BJ (cell line): ENCODE results near the gene AMN. TPM values are rescaled to one million over a fixed set of nuclear protein-coding genes. Genes with fewer than 3 reads are reported as not detected.

Experiments used
- CTCF ChIA-PET: fragments of 350-600 bp; formaldehyde crosslinking; extraction: SDS; loops from one replicate; lab custom pipeline; 2021; ENCODE audit warnings: antibody characterized with exemption, inconsistent platforms; lab: Yijun Ruan, JAX
- POLR2A ChIA-PET: fragments of 300-600 bp; sonication (Branson Sonifier 250); formaldehyde crosslinking; extraction: SDS; loops from one replicate; lab custom pipeline; 2021; ENCODE audit warnings: antibody characterized with exemption; lab: Charles Lee
- DNase-seq: peaks from one replicate; pipeline ENCODE4 v3.0.0-alpha.2; 2011; ENCODE audit warnings: low read depth
- H3K27me3 ChIP-seq: 2 replicates; pipeline ENCODE4 v1.6.0; 2011; ENCODE audit warnings: low read length; ENCODE audit not compliant: control insufficient read depth, insufficient read depth
- H3K36me3 ChIP-seq: 2 replicates; pipeline ENCODE4 v1.5.1; 2011; ENCODE audit warnings: low read length; ENCODE audit not compliant: control insufficient read depth, insufficient read depth
- H3K4me3 ChIP-seq: 2 replicates; pipeline ENCODE4 v1.5.1; 2011; ENCODE audit warnings: low read depth, mild to moderate bottlenecking, control low read depth, low read length
- CTCF ChIP-seq: IDR thresholded peaks from 2 replicates; pipeline ENCODE4 v1.5.1; 2011; ENCODE audit warnings: low read depth, mild to moderate bottlenecking, control low read depth, inconsistent platforms, low read length, moderate library complexity; ENCODE audit not compliant: insufficient read depth
- polyA plus RNA-seq: library from polyadenylated mRNA; depleted of rRNA; stranded (reverse); fragments of >200 nt; gene quantifications from 2 replicates; pipeline ENCODE4 v1.2.3, GENCODE V29; 2011

AMN gene
- polyA plus RNA-seq, 1 experiment: 0.17 TPM

DNA sequence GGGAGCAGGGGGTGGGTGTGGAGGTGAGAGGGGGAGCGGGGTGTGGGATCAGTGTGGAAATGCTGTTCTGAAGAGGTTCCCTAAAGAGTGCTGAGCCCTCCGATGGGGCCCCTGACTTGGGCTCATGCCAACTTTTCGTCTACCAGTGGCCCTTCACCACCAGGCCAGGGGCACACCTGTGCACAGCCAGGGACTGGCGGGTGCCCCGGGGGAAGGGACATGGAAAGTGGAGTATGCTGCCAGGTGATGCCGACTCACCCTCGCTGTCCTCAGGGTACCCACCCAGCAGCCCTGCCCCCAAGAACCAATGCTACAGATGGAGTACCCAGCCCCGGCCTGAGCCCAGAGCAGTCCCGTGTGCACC lies 26.2 kb downstream of the AMN start:
- H3K4me3 ChIP-seq: no peak overlapping the region
- peaks cover 64% of the 10 kb centered on the region for H3K36me3 ChIP-seq
- H3K27me3 ChIP-seq: no peaks in the 10 kb centered on the region
- ChIA-PET CTCF (no interaction called here), POLR2A (no interaction called here)
- DNase-seq: no peak
- TF ChIP-seq CTCF: no peak

DNA sequence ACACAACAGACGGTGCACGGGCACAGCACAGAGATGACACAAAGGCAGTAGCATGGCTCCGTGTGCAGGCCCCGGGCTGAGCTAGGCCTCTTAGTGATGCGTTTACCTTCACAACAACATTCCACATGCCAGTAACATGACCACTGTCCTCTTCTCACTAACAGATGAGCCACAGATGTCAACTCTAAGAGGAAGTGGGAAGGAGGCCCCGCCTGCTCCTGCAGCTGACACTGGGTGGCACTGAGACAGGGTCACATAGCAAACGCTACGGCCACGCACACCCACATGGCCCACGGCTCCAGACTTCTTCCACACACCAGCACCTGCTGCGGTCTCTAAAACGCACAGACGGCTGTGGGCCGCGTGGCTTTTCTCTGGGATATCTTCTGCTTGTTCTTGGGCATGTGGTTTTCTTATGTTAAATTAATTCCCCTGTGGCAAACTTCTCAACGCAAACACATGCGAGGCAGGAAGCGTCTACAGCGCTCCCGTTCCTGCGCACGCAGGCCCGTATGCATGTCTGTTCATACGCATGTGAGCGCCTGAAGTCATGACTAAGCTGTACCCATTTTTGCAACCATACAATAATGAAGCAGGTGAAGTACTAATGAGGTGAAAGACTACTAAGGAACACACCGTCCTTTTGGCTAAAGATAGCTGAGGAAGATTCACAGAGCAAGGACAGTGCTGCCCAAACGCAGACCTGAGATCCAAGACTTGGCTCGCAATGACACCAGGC lies 26.8 kb downstream of the AMN start:
- POLR2A ChIA-PET: no interaction called here
- CTCF ChIA-PET: interaction anchor here (0.6 kb wide), 1 partner anchor 15 kb away, joined by 3 read pairs; no protein-coding TSS in a partner anchor
- Histone ChIP-seq H3K27me3 (no peaks in the 10 kb centered on the region), H3K4me3 (no peak overlapping the region), H3K36me3 (peaks cover 60% of the 10 kb centered on the region)
- no peak for TF ChIP-seq CTCF
- DNase-seq: peak; percentile 32

DNA sequence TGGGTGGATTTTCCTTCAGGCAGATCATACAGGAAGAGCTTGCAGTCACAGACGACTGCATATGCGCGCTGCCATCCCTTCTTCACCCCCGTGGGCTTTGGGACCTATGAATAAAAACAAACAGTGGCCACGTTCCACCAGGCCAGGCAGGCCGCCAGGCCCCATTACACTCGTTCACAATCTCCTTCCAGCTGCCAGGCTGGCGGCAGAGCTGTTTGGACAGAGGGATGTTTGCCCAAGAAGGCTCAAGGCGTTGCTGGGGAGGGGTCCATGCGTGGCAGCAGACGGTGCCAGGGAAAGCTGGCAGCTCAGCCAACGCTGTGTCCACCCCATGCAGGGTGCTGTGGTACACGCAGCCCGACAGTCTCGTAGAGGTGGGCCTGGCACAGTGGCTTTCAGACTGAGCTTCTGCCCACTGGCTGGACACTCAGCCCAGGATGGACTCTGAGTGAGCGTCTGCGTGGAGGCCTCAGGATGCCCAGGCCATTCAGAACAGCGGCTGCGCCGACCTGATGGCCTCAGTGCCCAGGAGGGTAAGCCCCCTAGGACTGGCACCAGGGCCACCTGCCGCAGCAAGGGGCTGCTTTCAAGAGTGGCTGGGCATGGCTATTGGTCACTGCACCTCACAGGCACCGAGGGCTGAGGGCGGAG lies 27.5 kb downstream of the AMN start:
- no peak for DNase-seq
- no peak for TF ChIP-seq CTCF
- H3K27me3 ChIP-seq: no peaks in the 10 kb centered on the region
- ChIA-PET POLR2A (no interaction called here), CTCF (no interaction called here)
- peaks cover 57% of the 10 kb centered on the region for H3K36me3 ChIP-seq
- H3K4me3 ChIP-seq: no peak overlapping the region

- ChIA-PET POLR2A (no interaction called here), CTCF (no interaction called here)
- no peak for TF ChIP-seq CTCF
- DNase-seq: no peak
- H3K27me3 ChIP-seq: no peaks in the 10 kb centered on the region
- H3K4me3 ChIP-seq: no peak overlapping the region
- H3K36me3 ChIP-seq: peaks cover 48% of the 10 kb centered on the region
Measured at GRCh38 chr14:102951034-102951433, 28.6 kb downstream of the AMN start.

DNA sequence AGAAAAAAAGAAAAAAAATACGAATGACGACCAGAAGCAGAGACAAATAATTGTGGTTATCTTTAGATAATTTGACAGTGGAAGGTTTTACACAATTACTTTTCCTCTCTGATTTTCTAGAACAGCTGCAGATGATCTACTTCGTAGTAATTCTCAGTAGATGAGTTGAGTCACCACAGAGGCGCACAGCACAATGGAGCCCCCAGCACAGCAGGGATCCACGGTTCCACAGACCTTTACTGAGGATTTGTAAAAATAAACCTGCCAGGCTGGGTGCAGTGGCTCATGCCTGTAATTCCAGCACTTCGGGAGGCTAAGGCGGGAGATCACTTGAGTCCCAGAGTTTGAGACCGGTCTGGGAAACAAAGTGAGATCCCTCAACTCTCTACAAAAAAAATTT lies 29.3 kb downstream of the AMN start:
- no peak for DNase-seq
- POLR2A ChIA-PET: no interaction called here
- CTCF ChIA-PET: interaction anchor here (1.0 kb wide), 1 partner anchor 24 kb away, joined by 3 read pairs; no protein-coding TSS in a partner anchor
- Histone ChIP-seq H3K27me3 (no peaks in the 10 kb centered on the region), H3K4me3 (no peak overlapping the region), H3K36me3 (peaks cover 43% of the 10 kb centered on the region)
- no peak for TF ChIP-seq CTCF
